Upper lobe of left lung (tissue), 4 donors: ENCODE results near the gene UGT1A10.

Experiments used
- EP300 ChIP-seq, 4 donors: sonication (generic); formaldehyde crosslinking; IDR thresholded peaks; one replicate each; pipeline ENCODE4 v1.5.1; 2017; ENCODE audit warnings: antibody characterized with exemption in 4 of 4, control low read depth in 2 of 4
- POLR2A ChIP-seq, 4 donors: fragments of 450-650 bp; IDR thresholded peaks; one replicate each; pipeline ENCODE4 v1.5.1; 2016 to 2017; ENCODE audit warnings: antibody characterized with exemption in 4 of 4, mild to moderate bottlenecking in 2 of 4
- POLR2AphosphoS5 ChIP-seq, 2 donors: sonication (generic); formaldehyde crosslinking; IDR thresholded peaks; one replicate each; pipeline ENCODE4 v1.5.1; 2017; ENCODE audit warnings: antibody characterized with exemption in 2 of 2
- TF ChIP-seq, protein P1 (sequence below), 6 experiments: fragments of 450-650 bp in 4 of 6; fragments of 200-600 bp in 2 of 6; sonication (generic) in 2 of 6; IDR thresholded peaks; one replicate each; pipeline ENCODE4 v1.5.1; 2016 to 2019; ENCODE audit warnings: antibody characterized with exemption in 6 of 6

DNA sequence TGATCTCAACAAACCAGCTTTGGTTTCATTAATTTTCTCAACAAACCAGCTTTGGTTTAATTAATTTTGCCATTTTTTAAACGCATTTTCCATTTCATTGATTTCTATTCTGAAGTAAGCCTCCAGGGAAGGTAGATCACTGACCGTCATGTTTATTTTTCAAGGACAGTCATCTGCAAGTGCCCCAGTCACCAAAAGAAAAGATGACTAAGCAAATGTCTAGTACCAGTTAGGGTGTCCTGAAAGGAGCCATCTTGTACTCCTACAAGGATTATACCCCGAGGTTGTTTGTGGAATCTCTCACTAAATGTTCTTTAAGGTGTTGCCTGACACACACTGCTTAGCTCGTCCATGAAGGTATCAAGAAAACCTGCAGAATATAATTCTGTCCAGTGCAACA, 25.0 kb upstream of the UGT1A10 start:
- TF ChIP-seq POLR2A (IDR thresholded peaks at IDR 0.05) (no peak), EP300 (IDR thresholded peaks at IDR 0.05) (no peak), POLR2AphosphoS5 (IDR thresholded peaks at IDR 0.05) (no peak)
- TF ChIP-seq, protein P1, sequence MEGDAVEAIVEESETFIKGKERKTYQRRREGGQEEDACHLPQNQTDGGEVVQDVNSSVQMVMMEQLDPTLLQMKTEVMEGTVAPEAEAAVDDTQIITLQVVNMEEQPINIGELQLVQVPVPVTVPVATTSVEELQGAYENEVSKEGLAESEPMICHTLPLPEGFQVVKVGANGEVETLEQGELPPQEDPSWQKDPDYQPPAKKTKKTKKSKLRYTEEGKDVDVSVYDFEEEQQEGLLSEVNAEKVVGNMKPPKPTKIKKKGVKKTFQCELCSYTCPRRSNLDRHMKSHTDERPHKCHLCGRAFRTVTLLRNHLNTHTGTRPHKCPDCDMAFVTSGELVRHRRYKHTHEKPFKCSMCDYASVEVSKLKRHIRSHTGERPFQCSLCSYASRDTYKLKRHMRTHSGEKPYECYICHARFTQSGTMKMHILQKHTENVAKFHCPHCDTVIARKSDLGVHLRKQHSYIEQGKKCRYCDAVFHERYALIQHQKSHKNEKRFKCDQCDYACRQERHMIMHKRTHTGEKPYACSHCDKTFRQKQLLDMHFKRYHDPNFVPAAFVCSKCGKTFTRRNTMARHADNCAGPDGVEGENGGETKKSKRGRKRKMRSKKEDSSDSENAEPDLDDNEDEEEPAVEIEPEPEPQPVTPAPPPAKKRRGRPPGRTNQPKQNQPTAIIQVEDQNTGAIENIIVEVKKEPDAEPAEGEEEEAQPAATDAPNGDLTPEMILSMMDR (IDR thresholded peaks at IDR 0.05) = no peak
